Measurements from ENCODE around the gene CSF2.

DNA sequence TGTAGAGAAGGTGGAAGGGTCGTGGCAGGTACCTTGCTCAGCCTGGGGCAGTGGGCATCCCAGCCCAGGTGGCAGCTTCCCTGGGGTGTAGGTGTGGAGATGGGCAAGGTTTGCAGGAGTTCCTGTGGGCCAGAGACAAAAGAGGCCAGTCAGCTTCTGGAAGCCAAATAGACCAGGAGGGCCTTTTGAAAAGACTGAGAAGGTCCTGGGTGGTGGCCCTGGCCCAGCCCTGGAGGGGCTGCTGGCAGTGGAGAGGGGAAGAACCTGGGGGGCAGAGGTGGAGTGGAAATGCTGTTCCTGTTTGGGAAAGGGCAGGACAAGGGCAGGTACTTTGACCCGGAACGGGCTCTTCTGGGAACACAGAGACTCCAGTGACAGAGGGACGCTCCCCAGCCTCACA, 20.1 kb upstream of the CSF2 start:
- TF ChIP-seq, protein P1, sequence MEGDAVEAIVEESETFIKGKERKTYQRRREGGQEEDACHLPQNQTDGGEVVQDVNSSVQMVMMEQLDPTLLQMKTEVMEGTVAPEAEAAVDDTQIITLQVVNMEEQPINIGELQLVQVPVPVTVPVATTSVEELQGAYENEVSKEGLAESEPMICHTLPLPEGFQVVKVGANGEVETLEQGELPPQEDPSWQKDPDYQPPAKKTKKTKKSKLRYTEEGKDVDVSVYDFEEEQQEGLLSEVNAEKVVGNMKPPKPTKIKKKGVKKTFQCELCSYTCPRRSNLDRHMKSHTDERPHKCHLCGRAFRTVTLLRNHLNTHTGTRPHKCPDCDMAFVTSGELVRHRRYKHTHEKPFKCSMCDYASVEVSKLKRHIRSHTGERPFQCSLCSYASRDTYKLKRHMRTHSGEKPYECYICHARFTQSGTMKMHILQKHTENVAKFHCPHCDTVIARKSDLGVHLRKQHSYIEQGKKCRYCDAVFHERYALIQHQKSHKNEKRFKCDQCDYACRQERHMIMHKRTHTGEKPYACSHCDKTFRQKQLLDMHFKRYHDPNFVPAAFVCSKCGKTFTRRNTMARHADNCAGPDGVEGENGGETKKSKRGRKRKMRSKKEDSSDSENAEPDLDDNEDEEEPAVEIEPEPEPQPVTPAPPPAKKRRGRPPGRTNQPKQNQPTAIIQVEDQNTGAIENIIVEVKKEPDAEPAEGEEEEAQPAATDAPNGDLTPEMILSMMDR (IDR thresholded peaks at IDR 0.05), result no peak
- TF ChIP-seq POLR2A (IDR thresholded peaks at IDR 0.05; ENCODE audit: low read depth) (no peak), EP300 (IDR thresholded peaks at IDR 0.05) (no peak)

Data from esophagus muscularis mucosa (tissue), 4 donors.